Liver (tissue), 3 donors: Measurements from ENCODE around the gene SUN2.

Experiments
- CTCF ChIP-seq: fragments of 150-350 bp; IDR thresholded peaks from 2 replicates; pipeline ENCODE4 v1.5.1; 2017; ENCODE audit warnings: improper control_type of control experiment, low read depth, low read length; ENCODE audit not compliant: missing input control
- FOXA1 ChIP-seq: IDR thresholded peaks from 2 replicates; pipeline ENCODE4 v1.6.1; 2016; ENCODE audit warnings: antibody characterized with exemption
- FOXA2 ChIP-seq: IDR thresholded peaks from 2 replicates; pipeline ENCODE4 v1.6.1; 2016; ENCODE audit warnings: antibody characterized with exemption
- NR2F2 ChIP-seq: IDR thresholded peaks from 2 replicates; pipeline ENCODE4 v1.6.1; 2016; ENCODE audit warnings: antibody characterized with exemption
- REST ChIP-seq: IDR thresholded peaks from 2 replicates; pipeline ENCODE4 v1.6.1; 2016; ENCODE audit warnings: antibody characterized with exemption, mild to moderate bottlenecking
- SP1 ChIP-seq: IDR thresholded peaks from 2 replicates; pipeline ENCODE4 v1.6.1; 2018; ENCODE audit warnings: antibody characterized with exemption, mild to moderate bottlenecking
- YY1 ChIP-seq: IDR thresholded peaks from 2 replicates; pipeline ENCODE4 v1.6.1; 2016; ENCODE audit warnings: antibody characterized with exemption, mild to moderate bottlenecking
- TF ChIP-seq, protein P1 (sequence below): IDR thresholded peaks from 2 replicates; pipeline ENCODE4 v1.6.1; 2016; ENCODE audit warnings: antibody characterized with exemption
- donor health status: healthy.
- donor health status: healthy.

DNA sequence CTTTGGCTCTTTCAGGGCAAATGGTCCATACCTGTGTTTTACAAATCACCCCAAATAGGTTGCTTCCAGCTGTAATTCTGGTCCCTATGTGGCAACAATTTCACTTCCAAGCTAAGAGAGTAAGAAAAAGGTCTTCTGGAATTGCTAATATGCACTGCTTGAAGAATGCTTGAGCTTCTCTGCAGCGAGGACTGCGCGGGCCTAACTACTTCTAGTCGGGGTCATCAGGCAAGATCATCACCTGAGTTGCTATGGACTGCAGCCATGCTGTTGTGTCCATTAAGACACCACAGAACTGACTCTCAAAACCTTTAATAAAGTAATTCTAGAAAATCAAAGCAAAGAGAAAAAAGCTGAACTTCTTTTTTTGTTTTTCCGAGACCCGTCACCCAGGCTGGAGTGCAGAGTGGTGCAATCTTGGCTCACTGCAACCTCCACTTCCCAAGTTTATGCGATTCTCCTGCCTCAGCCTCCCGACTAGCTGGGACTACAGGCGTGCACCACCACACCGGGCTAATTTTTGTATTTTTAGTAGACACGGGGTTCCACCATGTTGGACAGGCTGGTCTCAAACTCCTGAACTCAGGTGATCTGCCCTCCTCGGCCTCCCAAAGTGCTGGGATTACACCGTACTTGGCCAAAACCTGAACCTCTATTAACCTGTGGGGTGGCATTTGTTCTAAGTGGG, 57.2 kb downstream of the SUN2 start:
- TF ChIP-seq NR2F2, result no peak
- no peak for TF ChIP-seq CTCF
- TF ChIP-seq FOXA2, result no peak
- no peak for TF ChIP-seq YY1
- no peak for TF ChIP-seq REST
- no peak for TF ChIP-seq SP1
- TF ChIP-seq FOXA1, result no peak
- TF ChIP-seq, protein P1, sequence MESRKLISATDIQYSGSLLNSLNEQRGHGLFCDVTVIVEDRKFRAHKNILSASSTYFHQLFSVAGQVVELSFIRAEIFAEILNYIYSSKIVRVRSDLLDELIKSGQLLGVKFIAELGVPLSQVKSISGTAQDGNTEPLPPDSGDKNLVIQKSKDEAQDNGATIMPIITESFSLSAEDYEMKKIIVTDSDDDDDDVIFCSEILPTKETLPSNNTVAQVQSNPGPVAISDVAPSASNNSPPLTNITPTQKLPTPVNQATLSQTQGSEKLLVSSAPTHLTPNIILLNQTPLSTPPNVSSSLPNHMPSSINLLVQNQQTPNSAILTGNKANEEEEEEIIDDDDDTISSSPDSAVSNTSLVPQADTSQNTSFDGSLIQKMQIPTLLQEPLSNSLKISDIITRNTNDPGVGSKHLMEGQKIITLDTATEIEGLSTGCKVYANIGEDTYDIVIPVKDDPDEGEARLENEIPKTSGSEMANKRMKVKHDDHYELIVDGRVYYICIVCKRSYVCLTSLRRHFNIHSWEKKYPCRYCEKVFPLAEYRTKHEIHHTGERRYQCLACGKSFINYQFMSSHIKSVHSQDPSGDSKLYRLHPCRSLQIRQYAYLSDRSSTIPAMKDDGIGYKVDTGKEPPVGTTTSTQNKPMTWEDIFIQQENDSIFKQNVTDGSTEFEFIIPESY, result no peak
